HG02678 (cell line): Measurements from ENCODE around the gene MFN2.
"Not testable (repeated sequence)": the region's sequence is repeated elsewhere in the genome, so short reads cannot be mapped to it uniquely, and the experiment has no call there.

Source experiments
- ATAC-seq: cut with Tn5 transposase; IDR thresholded peaks from one replicate; pipeline ENCODE4 v1.9.1; 2021; ENCODE audit warnings: mild to moderate bottlenecking, moderate library complexity; ENCODE audit not compliant: unreplicated experiment

MFN2 gene

GRCh38 chr1:11997081-11997850 is 17.0 kb downstream of the MFN2 start:
- ATAC-seq, result no peak

- no peak for ATAC-seq
These were observed 18.4 kb downstream of the MFN2 start for GRCh38 chr1:11998636-11999035.

- no peak for ATAC-seq
These were observed 19.0 kb downstream of the MFN2 start for GRCh38 chr1:11999236-11999635.

GRCh38 chr1:12001249-12001917 is 21.1 kb downstream of the MFN2 start:
- ATAC-seq, result no peak

GRCh38 chr1:12001996-12002493 is 21.8 kb downstream of the MFN2 start:
- no peak for ATAC-seq

- ATAC-seq, result no peak
These were observed 23.5 kb downstream of the MFN2 start for GRCh38 chr1:12003762-12004161.

GRCh38 chr1:12005488-12006166 is 25.4 kb downstream of the MFN2 start:
- ATAC-seq, result no peak

GRCh38 chr1:12006167-12006921 is 26.1 kb downstream of the MFN2 start:
- no peak for ATAC-seq

- no peak for ATAC-seq
These were observed 27.0 kb downstream of the MFN2 start for GRCh38 chr1:12007204-12007603.

GRCh38 chr1:12008355-12008754 is 28.1 kb downstream of the MFN2 start:
- not testable (repeated sequence) for ATAC-seq

- ATAC-seq, result no peak
These were observed 29.2 kb downstream of the MFN2 start for GRCh38 chr1:12009318-12009947.

GRCh38 chr1:12010746-12011570 is 30.7 kb downstream of the MFN2 start:
- no peak for ATAC-seq

GRCh38 chr1:12011998-12012397 is 31.8 kb downstream of the MFN2 start:
- ATAC-seq, result no peak

GRCh38 chr1:12012560-12013316 is 32.5 kb downstream of the MFN2 start:
- ATAC-seq, result no peak

GRCh38 chr1:12014141-12014991 is 34.1 kb downstream of the MFN2 start:
- ATAC-seq, result no peak

GRCh38 chr1:12015001-12015491 is 34.8 kb downstream of the MFN2 start:
- no peak for ATAC-seq

- no peak for ATAC-seq
These were observed 35.3 kb downstream of the MFN2 start for GRCh38 chr1:12015499-12015898.

GRCh38 chr1:12016182-12016581 is 35.9 kb downstream of the MFN2 start:
- ATAC-seq, result no peak
